ENCODE data around the gene SMARCB1.
A peak's percentile ranks its signal among the peaks of the same experiment; 100 is the strongest.
"Not testable (repeated sequence)": the region's sequence is repeated elsewhere in the genome, so short reads cannot be mapped to it uniquely, and the experiment has no call there.

Gene SMARCB1

GRCh38 chr22:23857606-23858483, 71.1 kb downstream of the SMARCB1 start, which contains the start of gene SLC2A11:
SLC2A11 (plus strand) TSS chr22:23857875; CDS start chr22:23858000, 125 bp downstream.
- TF ChIP-seq POLR2A (IDR thresholded peaks at IDR 0.05; ENCODE audit: extremely low read depth, insufficient read length), result peak; percentile 78
- no peak for TF ChIP-seq CTCF (IDR thresholded peaks at IDR 0.05; ENCODE audit: low read depth, low read length)
- peak within 1 kb of the TSS; percentile 89 for H3K4me3 ChIP-seq (ENCODE audit: low read depth, low read length)
- peak; percentile 97 for DNase-seq (ENCODE audit: low read depth)

GRCh38 chr22:23858484-23858815, 71.7 kb downstream of the SMARCB1 start:
- H3K4me3 ChIP-seq (ENCODE audit: low read depth, low read length), result peak overlapping the region; percentile 89
- no peak for DNase-seq (ENCODE audit: low read depth)
- TF ChIP-seq MYC (IDR thresholded peaks at IDR 0.05; ENCODE audit: low read depth, low read length) (no peak), CTCF (IDR thresholded peaks at IDR 0.05; ENCODE audit: low read depth, low read length) (no peak), MAX (IDR thresholded peaks at IDR 0.05; ENCODE audit: low read depth, low read length) (no peak), POLR2A (IDR thresholded peaks at IDR 0.05; ENCODE audit: extremely low read depth, insufficient read length) (no peak)

- no peak overlapping the region for H3K4me3 ChIP-seq (ENCODE audit: low read depth, low read length)
- no peak for DNase-seq (ENCODE audit: low read depth)
- TF ChIP-seq CTCF (IDR thresholded peaks at IDR 0.05; ENCODE audit: low read depth, low read length), result no peak
- TF ChIP-seq POLR2A (IDR thresholded peaks at IDR 0.05; ENCODE audit: extremely low read depth, insufficient read length), result no peak
- TF ChIP-seq MAX (IDR thresholded peaks at IDR 0.05; ENCODE audit: low read depth, low read length), result no peak
- TF ChIP-seq MYC (IDR thresholded peaks at IDR 0.05; ENCODE audit: low read depth, low read length), result no peak
These were observed 72.4 kb downstream of the SMARCB1 start for GRCh38 chr22:23859201-23859600.

- peak; percentile 29 for DNase-seq (ENCODE audit: low read depth)
- not testable (repeated sequence) for H3K4me3 ChIP-seq (ENCODE audit: low read depth, low read length)
These were observed 73.4 kb downstream of the SMARCB1 start for GRCh38 chr22:23860187-23860586.

GRCh38 chr22:23862103-23862502, 75.3 kb downstream of the SMARCB1 start:
- TF ChIP-seq CTCF (IDR thresholded peaks at IDR 0.05; ENCODE audit: low read depth, low read length) (peak; percentile 89), MYC (IDR thresholded peaks at IDR 0.05; ENCODE audit: low read depth, low read length) (no peak), MAX (IDR thresholded peaks at IDR 0.05; ENCODE audit: low read depth, low read length) (no peak)
- H3K4me3 ChIP-seq (ENCODE audit: low read depth, low read length), result no peak overlapping the region
- DNase-seq (ENCODE audit: low read depth), result peak; percentile 73

GRCh38 chr22:23864499-23865154, 77.9 kb downstream of the SMARCB1 start:
- not testable (repeated sequence) for DNase-seq (ENCODE audit: low read depth); H3K4me3 ChIP-seq (ENCODE audit: low read depth, low read length)

- DNase-seq (ENCODE audit: low read depth), result no peak
- no peak overlapping the region for H3K4me3 ChIP-seq (ENCODE audit: low read depth, low read length)
- no peak for TF ChIP-seq MYC (IDR thresholded peaks at IDR 0.05; ENCODE audit: low read depth, low read length)
- TF ChIP-seq CTCF (IDR thresholded peaks at IDR 0.05; ENCODE audit: low read depth, low read length), result no peak
- TF ChIP-seq POLR2A (IDR thresholded peaks at IDR 0.05; ENCODE audit: extremely low read depth, insufficient read length), result no peak
- TF ChIP-seq MAX (IDR thresholded peaks at IDR 0.05; ENCODE audit: low read depth, low read length), result no peak
These were observed 81.8 kb downstream of the SMARCB1 start for GRCh38 chr22:23868580-23868979.
